Thoracic aorta (tissue), 2 donors: ENCODE measurements around the gene PCBD2. TPM values are rescaled to one million over a fixed set of nuclear protein-coding genes. Genes with fewer than 3 reads are reported as not detected.
"Not testable (repeated sequence)": the region's sequence is repeated elsewhere in the genome, so short reads cannot be mapped to it uniquely, and the experiment has no call there.

ENCODE experiments used
- ATAC-seq: fragments of 150-250 bp; one replicate; pipeline ENCODE4 v1.8.0; 2017; ENCODE audit warnings: low read depth; ENCODE audit not compliant: insufficient number of reproducible peaks, low FRiP score
- DNase-seq: peaks from one replicate; pipeline ENCODE4 v3.0.0-alpha.2; 2020; ENCODE audit warnings: low spot score
- H3K27ac ChIP-seq, 2 donors: fragments of 200-600 bp; sonication (generic); 1 replicate in 1 of 2; 2 replicates in 1 of 2; pipeline ENCODE4 v1.5.1; 2016; ENCODE audit warnings: mild to moderate bottlenecking in 2 of 2, moderate library complexity in 2 of 2
- H3K27me3 ChIP-seq: fragments of 200-600 bp; sonication (generic); replicated peaks from 2 replicates; pipeline ENCODE4 v1.6.0; 2016; ENCODE audit warnings: mild to moderate bottlenecking; ENCODE audit not compliant: insufficient read depth
- H3K36me3 ChIP-seq: fragments of 200-600 bp; sonication (generic); one replicate; pipeline ENCODE4 v1.5.1; 2016
- H3K4me1 ChIP-seq, 2 donors: fragments of 200-600 bp; sonication (generic); 1 replicate in 1 of 2; 2 replicates in 1 of 2; pipeline versions ENCODE4 v1.5.1 to v1.6.0; 2016; ENCODE audit warnings: low read depth in 2 of 2, mild to moderate bottlenecking in 1 of 2; ENCODE audit not compliant: control insufficient read depth in 1 of 2
- H3K4me3 ChIP-seq: fragments of 200-600 bp; sonication (generic); 2 replicates; pipeline ENCODE4 v1.5.1; 2016; ENCODE audit warnings: mild to moderate bottlenecking
- H3K9me3 ChIP-seq: fragments of 200-600 bp; sonication (generic); 2 replicates; pipeline ENCODE4 v1.5.1; 2016
- CTCF ChIP-seq: fragments of 200-600 bp; sonication (generic); IDR thresholded peaks from one replicate; pipeline ENCODE4 v1.5.1; 2019; ENCODE audit warnings: antibody characterized with exemption
- total RNA-seq, 2 donors: library from RNA; depleted of rRNA; stranded (reverse); fragments of >200 nt; gene quantifications; one replicate each; pipeline versions ENCODE4 v1.1.0 to v1.2.3, GENCODE V29; 2016

The PCBD2 gene
- 10 to 100 TPM in 1 of 2 donors, 1 to 10 TPM in 1; 6.9 to 10.4 TPM for total RNA-seq

DNA sequence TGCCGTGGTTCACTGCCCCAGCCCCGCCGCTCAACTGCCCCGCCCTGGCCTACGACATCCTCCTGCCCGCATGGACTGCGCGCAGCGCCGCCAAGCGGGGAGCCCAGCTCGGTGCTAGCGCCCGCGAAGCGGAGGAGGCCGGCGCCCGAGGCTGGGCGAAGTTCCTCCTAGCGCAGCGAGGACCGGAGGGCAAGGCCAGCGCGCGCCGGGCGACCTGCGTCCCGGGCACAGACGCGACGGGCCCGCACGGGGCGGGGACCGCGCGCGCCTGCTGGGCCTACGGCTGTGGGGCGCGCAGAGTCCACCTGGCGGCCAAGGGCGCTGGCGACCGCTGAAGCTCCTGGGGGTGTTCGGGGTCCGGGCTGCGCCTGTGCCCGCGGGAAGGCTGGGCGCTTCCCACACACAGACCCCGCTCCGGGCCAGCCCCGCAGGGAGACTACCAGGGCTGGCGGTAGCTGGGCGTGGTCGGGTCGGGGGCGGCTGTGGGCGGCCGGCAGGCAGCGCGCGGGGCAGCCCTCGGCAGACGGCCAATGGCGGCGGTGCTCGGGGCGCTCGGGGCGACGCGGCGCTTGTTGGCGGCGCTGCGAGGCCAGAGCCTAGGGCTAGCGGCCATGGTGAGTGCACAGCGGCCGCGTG is at the start of gene PCBD2:
PCBD2 (plus strand) TSS at position 522 of the 636 bp plus-strand sequence; CDS start at position 531, 9 bp downstream.
- no peaks in the 10 kb centered on the region for H3K9me3 ChIP-seq
- H3K4me1 ChIP-seq, result no peaks in the 10 kb centered on the region
- ATAC-seq (peak; percentile 95), DNase-seq (peak; percentile 58)
- peak within 1 kb of the TSS; percentile 89 for H3K4me3 ChIP-seq
- H3K36me3 ChIP-seq, result no peaks in the 10 kb centered on the region
- no peaks in the 10 kb centered on the region for H3K27me3 ChIP-seq
- peak within 1 kb of the TSS; percentile 96 to 98 for H3K27ac ChIP-seq
- peak; percentile 80 for TF ChIP-seq CTCF

- H3K36me3 ChIP-seq, result peaks cover 26% of the 10 kb centered on the region
- DNase-seq, H3K4me3 ChIP-seq, H3K27ac ChIP-seq, H3K27me3 ChIP-seq, ATAC-seq, H3K9me3 ChIP-seq: not testable (repeated sequence)
- H3K4me1 ChIP-seq, result peaks cover 6 to 13% of the 10 kb centered on the region in 2 donors
Measured at GRCh38 chr5:134856465-134856864, 48.5 kb upstream of the PCBD2 start.

DNA sequence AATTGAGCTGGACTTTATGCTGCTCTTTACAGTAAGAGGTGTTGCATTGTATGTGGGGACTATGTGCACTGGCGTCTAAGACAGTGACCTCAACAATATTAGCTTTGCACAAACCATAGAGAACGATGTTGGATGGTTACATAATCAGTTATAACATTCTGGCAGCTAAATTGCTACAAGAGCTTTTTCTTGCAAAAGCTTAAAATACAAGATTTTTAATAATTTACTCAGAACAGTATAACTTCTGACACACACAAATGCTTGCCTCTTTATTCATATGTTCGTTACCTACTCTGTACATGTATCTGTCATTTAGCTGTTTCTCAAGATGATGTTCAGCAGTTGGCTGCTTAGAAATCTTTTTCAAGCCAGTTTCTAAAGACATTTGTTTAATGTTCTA is 47.5 kb upstream of the PCBD2 start:
- H3K27ac ChIP-seq, result no peak overlapping the region
- DNase-seq, result no peak
- no peak for ATAC-seq
- no peak for TF ChIP-seq CTCF
- H3K4me3 ChIP-seq, result no peak overlapping the region
- peaks cover 29% of the 10 kb centered on the region for H3K36me3 ChIP-seq
- H3K27me3 ChIP-seq, result no peaks in the 10 kb centered on the region
- peaks cover 6% of the 10 kb centered on the region in 2 donors for H3K4me1 ChIP-seq
- no peaks in the 10 kb centered on the region for H3K9me3 ChIP-seq

- no peak overlapping the region for H3K4me3 ChIP-seq
- no peaks in the 10 kb centered on the region for H3K4me1 ChIP-seq
- H3K27ac ChIP-seq, result no peak overlapping the region
- H3K9me3 ChIP-seq, result no peaks in the 10 kb centered on the region
- DNase-seq (no peak), ATAC-seq (no peak)
- H3K27me3 ChIP-seq, result no peaks in the 10 kb centered on the region
- peaks cover 5% of the 10 kb centered on the region for H3K36me3 ChIP-seq
- TF ChIP-seq CTCF, result no peak
Measured at GRCh38 chr5:134864707-134865106, 40.2 kb upstream of the PCBD2 start.

DNA sequence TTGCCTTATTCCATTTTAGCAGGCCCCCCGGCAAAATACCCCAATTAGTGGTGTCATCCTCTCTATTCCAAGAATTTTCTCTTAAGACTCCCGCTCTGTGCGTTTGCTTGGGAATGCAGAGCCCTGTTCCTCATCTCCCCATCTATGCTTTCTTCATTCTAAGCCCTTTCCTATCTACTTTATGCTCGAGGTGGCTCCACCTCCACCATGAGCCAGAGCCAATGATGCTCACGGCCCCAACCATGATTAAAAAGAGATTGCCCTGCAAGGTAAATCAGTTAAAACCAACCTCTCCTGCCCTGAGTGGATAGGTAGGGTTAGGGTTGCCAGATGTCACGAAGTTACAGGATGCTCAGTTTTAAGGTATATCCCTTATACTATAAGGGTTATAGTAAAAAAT is 31.4 kb upstream of the PCBD2 start:
- ATAC-seq (no peak), DNase-seq (no peak)
- Histone ChIP-seq H3K4me1 (peaks cover 14 to 24% of the 10 kb centered on the region in 2 donors), H3K9me3 (no peaks in the 10 kb centered on the region), H3K27ac (peak overlapping the region; percentile 90 to 96), H3K4me3 (peak overlapping the region; percentile 93), H3K27me3 (no peaks in the 10 kb centered on the region), H3K36me3 (no peaks in the 10 kb centered on the region)
- no peak for TF ChIP-seq CTCF
